K562 (cell line): Measurements from ENCODE around the gene SERPIND1. TPM values are rescaled to one million over a fixed set of nuclear protein-coding genes. Genes with fewer than 3 reads are reported as not detected.

Experiments used
- CBX2 ChIP-seq: fragments of 200-600 bp; sonication (generic); IDR thresholded peaks from one replicate; pipeline ENCODE4 v1.6.1; 2012; ENCODE audit warnings: mild to moderate bottlenecking, low read length, inconsistent platforms; ENCODE audit not compliant: insufficient read depth, poor library complexity, severe bottlenecking
- CBX8 ChIP-seq: fragments of 200-600 bp; sonication (generic); IDR thresholded peaks from 2 replicates; pipeline ENCODE4 v1.6.1; 2012; ENCODE audit warnings: borderline replicate concordance, mixed run types, low read depth, mild to moderate bottlenecking, moderate library complexity, mixed read lengths, low read length, control low read depth, inconsistent platforms; ENCODE audit not compliant: poor library complexity, severe bottlenecking; ENCODE audit errors: extremely low read depth
- CSDE1 ChIP-seq, 2 experiments: fragments of 450-650 bp; IDR thresholded peaks; 2 replicates each; pipeline ENCODE4 v1.6.1; 2016; ENCODE audit warnings: mild to moderate bottlenecking in 1 of 2
- ELF1 ChIP-seq: fragments of 200-800 bp; sonication (Bioruptor generic); IDR thresholded peaks from 2 replicates; pipeline ENCODE4 v1.6.1; 2016; ENCODE audit warnings: missing genetic modification characterization, missing compliant biosample characterization
- GATAD2A ChIP-seq: fragments of 450-650 bp; IDR thresholded peaks from 2 replicates; pipeline ENCODE4 v1.6.1; 2017
- HOMEZ ChIP-seq: fragments of 250-450 bp; sonication (Bioruptor Pico); IDR thresholded peaks from 2 replicates; pipeline ENCODE4 v1.4.0; 2020; ENCODE audit warnings: mild to moderate bottlenecking, moderate library complexity
- JUN ChIP-seq, 2 experiments: sonication (generic) in 1 of 2; formaldehyde crosslinking in 1 of 2; IDR thresholded peaks; 2 replicates each; pipeline versions ENCODE4 v1.6.1 to v1.8.0; 2012 to 2022; ENCODE audit warnings: borderline replicate concordance in 2 of 2, mild to moderate bottlenecking in 2 of 2, improper control_type of control experiment in 1 of 2, low read depth in 1 of 2, low read length in 1 of 2, missing genetic modification reagents in 1 of 2
- JUND ChIP-seq, 2 experiments: IDR thresholded peaks; 2 replicates in 1 of 2; 3 replicates in 1 of 2; pipeline ENCODE4 v1.6.1; 2011; ENCODE audit warnings: borderline replicate concordance in 2 of 2, low read depth in 2 of 2, low read length in 2 of 2, improper control_type of control experiment in 1 of 2, missing biosample characterization in 1 of 2, missing genetic modification characterization in 1 of 2, missing genetic modification reagents in 1 of 2
- LARP7 ChIP-seq: fragments of 450-650 bp; IDR thresholded peaks from 2 replicates; pipeline ENCODE4 v1.6.1; 2016
- MCM5 ChIP-seq: fragments of 450-650 bp; IDR thresholded peaks from 2 replicates; pipeline ENCODE4 v1.6.1; 2016; ENCODE audit warnings: low read depth
- MLX ChIP-seq, 2 experiments: fragments of 450-650 bp in 1 of 2; sonication (generic) in 1 of 2; formaldehyde crosslinking; conservative IDR thresholded peaks; 2 replicates each; pipeline versions ENCODE4 v1.4.0 to v1.8.1; 2020 to 2022; ENCODE audit warnings: mild to moderate bottlenecking in 1 of 2, missing genetic modification reagents in 1 of 2
- PHTF2 ChIP-seq: fragments of 250-450 bp; sonication (Bioruptor Pico); IDR thresholded peaks from 2 replicates; pipeline ENCODE4 v1.5.0; 2021; ENCODE audit warnings: mild to moderate bottlenecking
- PRPF4 ChIP-seq: fragments of 200-400 bp; formaldehyde crosslinking; IDR thresholded peaks from one replicate; pipeline ENCODE4 v1.6.1; 2017; ENCODE audit warnings: low read length, low read depth, mild to moderate bottlenecking; ENCODE audit not compliant: insufficient read depth, poor library complexity, severe bottlenecking
- RBM25 ChIP-seq: fragments of 200-400 bp; formaldehyde crosslinking; IDR thresholded peaks from 2 replicates; pipeline ENCODE4 v1.6.1; 2018; ENCODE audit warnings: low read length, low read depth, moderate library complexity; ENCODE audit not compliant: severe bottlenecking
- U2AF1 ChIP-seq: fragments of 200-400 bp; formaldehyde crosslinking; optimal IDR thresholded peaks from 2 replicates; pipeline ENCODE3; 2017; ENCODE audit warnings: mild to moderate bottlenecking, low read depth, low read length, moderate library complexity
- XRCC3 ChIP-seq: fragments of 450-650 bp; IDR thresholded peaks from 2 replicates; pipeline ENCODE4 v1.6.1; 2017; ENCODE audit warnings: mild to moderate bottlenecking, moderate library complexity
- ZBTB17 ChIP-seq: fragments of 450-650 bp; formaldehyde crosslinking; IDR thresholded peaks from 2 replicates; pipeline ENCODE4 v1.4.0; 2020; ENCODE audit warnings: mild to moderate bottlenecking
- ZEB2 ChIP-seq: fragments of 450-650 bp; IDR thresholded peaks from 2 replicates; pipeline ENCODE4 v1.6.1; 2016
- ZNF551 ChIP-seq: fragments of 250-450 bp; sonication (Bioruptor Pico); IDR thresholded peaks from 2 replicates; pipeline ENCODE4 v1.5.0; 2021; ENCODE audit warnings: mild to moderate bottlenecking, moderate library complexity
- ZNF75A ChIP-seq: fragments of 450-650 bp; formaldehyde crosslinking; IDR thresholded peaks from 2 replicates; pipeline ENCODE4 v1.4.0; 2020; ENCODE audit warnings: mild to moderate bottlenecking
- polyA plus RNA-seq, 8 experiments: library from polyadenylated mRNA; depleted of rRNA in 4 of 8; stranded (reverse) in 5 of 8; unstranded in 3 of 8; fragments of >200 nt; fragmentation: Nextera tagmentation in 2 of 8; fragmentation: Illumina TruSeq in 1 of 8; extraction: Ambion mirVana in 2 of 8; extraction: Trizol in 1 of 8; gene quantifications; 2 replicates each; pipeline versions ENCODE4 v1.2.1 to v1.2.3, GENCODE V29; 2011 to 2014; ENCODE audit warnings: inconsistent platforms in 1 of 8, missing spikeins in 1 of 8
- total RNA-seq, 7 experiments: library from RNA; depleted of rRNA in 6 of 7; stranded (reverse); fragments of >200 nt in 6 of 7; fragmentation: Illumina TruSeq in 2 of 7; extraction: Trizol in 2 of 7; gene quantifications; 2 replicates each; pipeline versions ENCODE4 v1.2.1 to v1.2.3, GENCODE V29; 2011 to 2021; ENCODE audit warnings: low replicate concordance in 1 of 7

SERPIND1 gene
- total and polyA plus RNA-seq, 9 of the 15 experiments (the other 6 are each of a cell fraction or from before 2014, with no cell fraction given), result 0.04 to 0.11 (median 0.09) TPM; not detected in 6

DNA sequence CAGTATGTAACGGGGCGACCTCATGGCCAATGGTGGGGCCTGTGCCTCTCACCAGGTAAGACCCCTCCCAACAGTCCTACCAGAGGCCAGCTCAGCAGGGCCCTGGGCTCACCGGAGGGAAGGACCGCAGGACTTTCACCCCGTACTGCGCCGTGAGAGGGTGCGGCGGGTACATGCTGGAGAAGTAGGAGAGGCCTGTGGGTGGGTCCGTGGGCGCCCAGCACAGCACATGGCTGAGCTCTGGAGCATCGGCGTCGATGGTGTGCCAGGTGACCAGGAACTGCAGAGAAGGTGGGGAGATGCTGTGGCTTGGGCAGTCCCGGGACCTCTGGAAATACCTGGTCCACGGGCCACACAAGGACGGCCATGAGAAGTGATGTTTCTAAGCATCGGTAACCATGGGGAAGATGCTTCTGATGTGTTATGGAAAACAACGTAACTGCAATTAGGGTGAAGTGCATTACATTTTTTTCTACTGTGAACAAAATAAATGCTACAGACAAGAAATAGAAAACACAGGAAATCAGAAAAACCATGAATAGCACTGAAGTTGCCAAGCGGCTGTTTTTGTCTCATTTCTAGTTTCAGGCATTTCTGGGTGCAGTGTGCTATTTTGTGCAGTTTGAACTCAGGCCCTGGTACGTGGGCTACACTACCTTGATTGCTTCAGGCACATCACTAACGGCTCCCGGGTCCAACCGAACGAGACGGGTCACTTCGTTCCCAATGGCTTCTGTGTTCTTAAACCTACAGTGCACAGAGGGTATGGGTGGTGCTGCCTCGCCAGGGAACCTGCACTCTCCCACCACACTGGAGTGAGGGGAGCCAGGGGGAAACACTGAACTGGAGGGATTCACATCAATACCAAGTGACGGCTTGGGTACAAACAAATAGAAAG, 46.5 kb upstream of the SERPIND1 start (continued):
- no peak for TF ChIP-seq U2AF1
- TF ChIP-seq HOMEZ (CRISPR knock-in tag), result no peak
- TF ChIP-seq JUND (IDR thresholded peaks at IDR 0.05; ENCODE audit: borderline replicate concordance, low read depth, low read length), result no peak
- TF ChIP-seq JUND (tag; IDR thresholded peaks at IDR 0.05; ENCODE audit: borderline replicate concordance, low read depth, low read length), result no peak
- no peak for TF ChIP-seq JUN (IDR thresholded peaks at IDR 0.05; ENCODE audit: borderline replicate concordance, low read depth, low read length)
- TF ChIP-seq JUN (CRISPR knock-in tag; IDR thresholded peaks at IDR 0.05; ENCODE audit: borderline replicate concordance), result 0 out of 2 replicates have a peak, but pooled peaks have one; percentile 59
- TF ChIP-seq PHTF2 (CRISPR knock-in tag), result no peak
- no peak for TF ChIP-seq ZNF551 (CRISPR knock-in tag)
- TF ChIP-seq ZEB2, result no peak
- no peak for TF ChIP-seq RBM25
- TF ChIP-seq GATAD2A, result no peak
- TF ChIP-seq PRPF4, result no peak
- TF ChIP-seq MCM5, result no peak
- no peak for TF ChIP-seq CBX8
- no peak for TF ChIP-seq ZNF75A (CRISPR knock-in tag)
- TF ChIP-seq ELF1 (tag), result no peak
- TF ChIP-seq CBX2, result no peak
- TF ChIP-seq CSDE1 (IDR thresholded peaks at IDR 0.05), result no peak
- no peak for TF ChIP-seq MLX (CRISPR knock-in tag; conservative IDR thresholded peaks at IDR 0.05)
- TF ChIP-seq XRCC3, result no peak
- TF ChIP-seq LARP7, result no peak
- TF ChIP-seq ZBTB17 (CRISPR knock-in tag), result no peak
